ENCODE data around the gene CDKN2AIP.

CDKN2AIP gene

GRCh38 chr4:183426507-183426906 lies 17.9 kb upstream of the CDKN2AIP start:
- Histone ChIP-seq H3K4me2 (ENCODE audit: low read depth, low read length, poor library complexity, severe bottlenecking) (no peak overlapping the region), H3K9me3 (ENCODE audit: insufficient read depth, low read length) (no peaks in the 10 kb centered on the region), H3K9me2 (replicated peaks; ENCODE audit: insufficient read depth, low read length) (no peaks in the 10 kb centered on the region), H3K27me3 (ENCODE audit: low read length) (no peaks in the 10 kb centered on the region), H3K79me2 (ENCODE audit: insufficient read depth, low read length) (no peaks in the 10 kb centered on the region), H3K27ac (ENCODE audit: low read depth, low read length) (no peak overlapping the region), H4K20me1 (ENCODE audit: low read depth, low read length) (no peaks in the 10 kb centered on the region), H3K4me3 (ENCODE audit: insufficient read depth, low read length, poor library complexity, severe bottlenecking) (no peak overlapping the region), H3K36me3 (ENCODE audit: low read length) (no peaks in the 10 kb centered on the region), H2AFZ (ENCODE audit: low read depth, low read length, severe bottlenecking) (no peak overlapping the region), H3K9ac (ENCODE audit: low read length) (no peak overlapping the region), H3F3A (ENCODE audit: insufficient read depth) (no peaks in the 10 kb centered on the region)
- no peak for TF ChIP-seq EZH2phosphoT487 (conservative IDR thresholded peaks at IDR 0.05; ENCODE audit: low read length)
- no peak for TF ChIP-seq CTCF (IDR thresholded peaks at IDR 0.05; ENCODE audit: insufficient read depth, low read length, poor library complexity, severe bottlenecking)

GRCh38 chr4:183429489-183429888 lies 14.9 kb upstream of the CDKN2AIP start:
- Histone ChIP-seq H3K4me3 (ENCODE audit: insufficient read depth, low read length, poor library complexity, severe bottlenecking) (no peak overlapping the region), H3K79me2 (ENCODE audit: insufficient read depth, low read length) (no peaks in the 10 kb centered on the region), H3F3A (ENCODE audit: insufficient read depth) (no peaks in the 10 kb centered on the region), H3K9me2 (replicated peaks; ENCODE audit: insufficient read depth, low read length) (no peaks in the 10 kb centered on the region), H4K20me1 (ENCODE audit: low read depth, low read length) (no peaks in the 10 kb centered on the region), H3K4me2 (ENCODE audit: low read depth, low read length, poor library complexity, severe bottlenecking) (no peak overlapping the region), H3K27ac (ENCODE audit: low read depth, low read length) (no peak overlapping the region), H3K9me3 (ENCODE audit: insufficient read depth, low read length) (no peaks in the 10 kb centered on the region), H3K27me3 (ENCODE audit: low read length) (no peaks in the 10 kb centered on the region), H3K36me3 (ENCODE audit: low read length) (no peaks in the 10 kb centered on the region), H2AFZ (ENCODE audit: low read depth, low read length, severe bottlenecking) (no peak overlapping the region), H3K9ac (ENCODE audit: low read length) (no peak overlapping the region)
- TF ChIP-seq EZH2phosphoT487 (conservative IDR thresholded peaks at IDR 0.05; ENCODE audit: low read length) = no peak
- no peak for TF ChIP-seq CTCF (IDR thresholded peaks at IDR 0.05; ENCODE audit: insufficient read depth, low read length, poor library complexity, severe bottlenecking)

GRCh38 chr4:183430317-183430993 lies 14.0 kb upstream of the CDKN2AIP start:
- no peaks in the 10 kb centered on the region for H3K9me2 ChIP-seq (replicated peaks; ENCODE audit: insufficient read depth, low read length)
- no peak overlapping the region for H2AFZ ChIP-seq (ENCODE audit: low read depth, low read length, severe bottlenecking)
- no peak overlapping the region for H3K4me3 ChIP-seq (ENCODE audit: insufficient read depth, low read length, poor library complexity, severe bottlenecking)
- H3K9me3 ChIP-seq (ENCODE audit: insufficient read depth, low read length) = no peaks in the 10 kb centered on the region
- H4K20me1 ChIP-seq (ENCODE audit: low read depth, low read length) = no peaks in the 10 kb centered on the region
- no peak for TF ChIP-seq CTCF (IDR thresholded peaks at IDR 0.05; ENCODE audit: insufficient read depth, low read length, poor library complexity, severe bottlenecking)
- no peak for TF ChIP-seq EZH2phosphoT487 (conservative IDR thresholded peaks at IDR 0.05; ENCODE audit: low read length)
- H3K36me3 ChIP-seq (ENCODE audit: low read length) = no peaks in the 10 kb centered on the region
- no peaks in the 10 kb centered on the region for H3F3A ChIP-seq (ENCODE audit: insufficient read depth)
- no peak overlapping the region for H3K27ac ChIP-seq (ENCODE audit: low read depth, low read length)
- H3K4me2 ChIP-seq (ENCODE audit: low read depth, low read length, poor library complexity, severe bottlenecking) = no peak overlapping the region
- no peak overlapping the region for H3K9ac ChIP-seq (ENCODE audit: low read length)
- H3K27me3 ChIP-seq (ENCODE audit: low read length) = no peaks in the 10 kb centered on the region
- no peaks in the 10 kb centered on the region for H3K79me2 ChIP-seq (ENCODE audit: insufficient read depth, low read length)

Measured in SU-DHL-6 (cell line).